NK-92 (cell line): ENCODE results near the gene ZC2HC1B.

Source experiments
- DNase-seq: peaks from one replicate; lab custom pipeline; 2025; ENCODE audit not compliant: unreplicated experiment; lab: John Stamatoyannopoulos, UW

The ZC2HC1B gene

GRCh38 chr6:143961886-143962878 lies 97.9 kb downstream of the ZC2HC1B start:
- DNase-seq: no peak

GRCh38 chr6:143963158-143963919 lies 99.1 kb downstream of the ZC2HC1B start:
- DNase-seq: no peak

GRCh38 chr6:143964674-143965081 lies 100.4 kb downstream of the ZC2HC1B start:
- DNase-seq: no peak

GRCh38 chr6:143965503-143966171 lies 101.4 kb downstream of the ZC2HC1B start:
- DNase-seq: no peak

- DNase-seq: no peak
Observed at GRCh38 chr6:143966312-143966711, 102.0 kb downstream of the ZC2HC1B start.

- DNase-seq: no peak
Observed at GRCh38 chr6:143967706-143968376, 103.6 kb downstream of the ZC2HC1B start.

GRCh38 chr6:143969077-143969476 lies 104.8 kb downstream of the ZC2HC1B start:
- no peak for DNase-seq

- DNase-seq: no peak
Observed at GRCh38 chr6:143970456-143971218, 106.4 kb downstream of the ZC2HC1B start.

- no peak for DNase-seq
Observed at GRCh38 chr6:143971482-143972205, 107.4 kb downstream of the ZC2HC1B start.

- no peak for DNase-seq
Observed at GRCh38 chr6:143973097-143973966, 109.1 kb downstream of the ZC2HC1B start.

- no peak for DNase-seq
Observed at GRCh38 chr6:143974089-143974488, 109.8 kb downstream of the ZC2HC1B start.

- DNase-seq: no peak
Observed at GRCh38 chr6:143976806-143977349, 112.6 kb downstream of the ZC2HC1B start.

- DNase-seq: no peak
Observed at GRCh38 chr6:143980921-143981320, 116.6 kb downstream of the ZC2HC1B start.

GRCh38 chr6:143982968-143983367 lies 118.7 kb downstream of the ZC2HC1B start:
- DNase-seq: no peak

- DNase-seq: no peak
Observed at GRCh38 chr6:143984666-143985065, 120.4 kb downstream of the ZC2HC1B start.

- DNase-seq: no peak
Observed at GRCh38 chr6:143986463-143987065, 122.3 kb downstream of the ZC2HC1B start.
